Measurements from ENCODE around the gene RBMS1. TPM values are rescaled to one million over a fixed set of nuclear protein-coding genes. Genes with fewer than 3 reads are reported as not detected.

Gene RBMS1
- total RNA-seq, 1 donor from 2014 or later = 102 TPM

DNA sequence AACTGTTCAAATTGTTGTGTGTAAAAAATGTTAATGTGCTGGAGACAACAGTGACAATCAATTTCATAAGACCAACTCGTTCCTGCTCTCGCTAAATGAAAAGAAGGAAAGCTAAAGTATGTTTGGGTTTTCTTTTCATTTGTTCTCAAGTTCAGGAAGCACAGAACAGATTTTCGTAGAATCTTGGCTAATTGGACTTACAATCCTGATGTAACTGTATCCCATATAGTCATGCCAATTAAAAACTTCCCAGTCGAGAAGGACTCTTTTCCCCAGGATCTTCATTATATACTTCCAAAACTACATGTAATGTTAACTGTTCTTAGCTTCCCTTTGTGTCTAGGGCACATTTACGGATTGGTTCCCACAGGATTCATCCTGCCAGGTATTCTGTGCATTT, 158.2 kb downstream of the RBMS1 start:
- intact Hi-C loops (cut with DNase I) = no loop called here
- DNase-seq = no peak

DNA sequence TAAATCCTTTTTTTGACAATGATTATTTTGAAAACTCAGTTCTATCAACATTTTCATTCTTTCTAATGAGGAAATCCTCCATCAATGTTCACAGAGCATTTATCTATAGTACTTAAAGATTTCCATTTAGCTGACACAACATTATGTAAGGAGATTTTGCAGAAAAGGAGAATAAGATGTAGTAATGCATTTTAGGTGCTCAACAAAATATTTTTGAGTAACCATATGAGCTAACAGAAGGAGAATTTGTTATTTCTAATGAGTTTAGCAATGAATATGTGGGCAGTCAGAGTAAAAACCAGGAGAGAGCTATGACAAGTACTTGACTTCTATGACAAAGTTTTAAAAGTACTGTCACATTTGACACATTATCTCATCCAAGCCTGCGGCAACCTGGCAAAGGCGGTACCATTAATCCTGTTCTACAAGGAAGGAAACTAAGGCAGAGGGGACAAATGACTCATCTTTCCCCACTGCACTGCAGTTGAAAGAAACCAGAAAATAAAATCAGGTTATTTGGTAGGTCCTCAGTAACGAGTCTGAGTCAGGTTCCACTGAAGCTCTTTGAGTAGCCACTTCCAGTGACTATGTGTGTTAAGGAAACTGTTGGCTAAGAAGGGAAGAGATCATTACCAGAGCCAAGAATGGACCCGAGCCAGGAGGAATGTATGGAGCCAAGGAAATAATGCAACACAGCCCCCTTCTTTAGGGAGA, 159.4 kb downstream of the RBMS1 start:
- no peaks in the 10 kb centered on the region for H3K27me3 ChIP-seq
- no peak overlapping the region for H3K4me3 ChIP-seq
- H3K36me3 ChIP-seq = no peaks in the 10 kb centered on the region
- TF ChIP-seq CTCF (IDR thresholded peaks at IDR 0.05) = no peak
- intact Hi-C loops (cut with DNase I) = no loop called here
- peaks cover 69% of the 10 kb centered on the region for H3K4me1 ChIP-seq
- ATAC-seq (no peak), DNase-seq (no peak)
- no peak overlapping the region for H3K27ac ChIP-seq
- H3K9me3 ChIP-seq = no peaks in the 10 kb centered on the region

More for the DNA sequence above, 158.2 kb downstream of the RBMS1 start:
- Histone ChIP-seq H3K9me3 (no peaks in the 10 kb centered on the region), H3K4me3 (no peak overlapping the region), H3K27ac (no peak overlapping the region), H3K27me3 (no peaks in the 10 kb centered on the region), H3K4me1 (peaks cover 57% of the 10 kb centered on the region), H3K36me3 (no peaks in the 10 kb centered on the region)
- no peak for ATAC-seq
- no peak for TF ChIP-seq CTCF (IDR thresholded peaks at IDR 0.05)

GRCh38 chr2:160333324-160334027, 160.1 kb downstream of the RBMS1 start:
- no peaks in the 10 kb centered on the region for H3K27me3 ChIP-seq
- H3K9me3 ChIP-seq = no peaks in the 10 kb centered on the region
- TF ChIP-seq CTCF (IDR thresholded peaks at IDR 0.05) = no peak
- DNase-seq = no peak
- ATAC-seq = no peak
- no peaks in the 10 kb centered on the region for H3K36me3 ChIP-seq
- H3K4me3 ChIP-seq = no peak overlapping the region
- no peak overlapping the region for H3K27ac ChIP-seq
- intact Hi-C loops (cut with DNase I) = no loop called here
- H3K4me1 ChIP-seq = peaks cover 72% of the 10 kb centered on the region

- H3K4me1 ChIP-seq = peaks cover 76% of the 10 kb centered on the region
- H3K27ac ChIP-seq = no peak overlapping the region
- no peaks in the 10 kb centered on the region for H3K9me3 ChIP-seq
- ATAC-seq (peak; percentile 85), DNase-seq (no peak)
- H3K36me3 ChIP-seq = no peaks in the 10 kb centered on the region
- peak; percentile 16 for TF ChIP-seq CTCF (IDR thresholded peaks at IDR 0.05)
- intact Hi-C loops (cut with DNase I) = no loop called here
- no peaks in the 10 kb centered on the region for H3K27me3 ChIP-seq
- no peak overlapping the region for H3K4me3 ChIP-seq
Measured at GRCh38 chr2:160332318-160332717, 161.3 kb downstream of the RBMS1 start.

- ATAC-seq (peak; percentile 64), DNase-seq (no peak)
- Histone ChIP-seq H3K36me3 (no peaks in the 10 kb centered on the region), H3K4me1 (peaks cover 81% of the 10 kb centered on the region), H3K4me3 (no peak overlapping the region), H3K9me3 (no peaks in the 10 kb centered on the region), H3K27me3 (no peaks in the 10 kb centered on the region), H3K27ac (no peak overlapping the region)
- no peak for TF ChIP-seq CTCF (IDR thresholded peaks at IDR 0.05)
- intact Hi-C loops (cut with DNase I) = no loop called here
Measured at GRCh38 chr2:160331258-160332025, 162.2 kb downstream of the RBMS1 start.

Measured in upper lobe of right lung (tissue), 1 donor.